Aorta (tissue), 5 donors: ENCODE results near the gene TTBK2. TPM values are rescaled to one million over a fixed set of nuclear protein-coding genes. Genes with fewer than 3 reads are reported as not detected.
"Not testable (repeated sequence)": the region's sequence is repeated elsewhere in the genome, so short reads cannot be mapped to it uniquely, and the experiment has no call there.

Experiments used
- ATAC-seq: fragments of 200-7000 bp; cut with Tn5 transposase; one replicate; pipeline ENCODE4 v1.9.1; 2022; ENCODE audit warnings: moderate library complexity; ENCODE audit not compliant: low FRiP score
- DNase-seq, 2 donors: peaks; one replicate each; pipeline ENCODE4 v3.0.0-alpha.2; 2020
- H3K27ac ChIP-seq, 2 donors: one replicate each; pipeline ENCODE4 v1.5.1; 2013; ENCODE audit warnings: low read length in 2 of 2, mild to moderate bottlenecking in 2 of 2, moderate library complexity in 2 of 2, control low read depth in 1 of 2, inconsistent platforms in 1 of 2, low read depth in 1 of 2
- H3K27me3 ChIP-seq, 2 donors: one replicate each; pipeline ENCODE4 v1.6.1; 2013; ENCODE audit warnings: control low read depth in 1 of 2, low read length in 1 of 2, mild to moderate bottlenecking in 1 of 2, moderate library complexity in 1 of 2; ENCODE audit not compliant: insufficient read depth in 2 of 2, control insufficient read depth in 1 of 2
- H3K36me3 ChIP-seq, 2 donors: one replicate each; pipeline ENCODE4 v1.6.1; 2013; ENCODE audit warnings: control low read depth in 1 of 2, low read length in 1 of 2, mild to moderate bottlenecking in 1 of 2; ENCODE audit not compliant: insufficient read depth in 2 of 2, control insufficient read depth in 1 of 2
- H3K4me1 ChIP-seq, 2 donors: one replicate each; pipeline ENCODE4 v1.6.1; 2013; ENCODE audit warnings: low read length in 2 of 2, control low read depth in 1 of 2, mild to moderate bottlenecking in 1 of 2, moderate library complexity in 1 of 2; ENCODE audit not compliant: insufficient read depth in 2 of 2, control insufficient read depth in 1 of 2
- H3K4me3 ChIP-seq, 2 donors: one replicate each; pipeline ENCODE4 v1.5.1; 2013; ENCODE audit warnings: low read length in 2 of 2, control low read depth in 1 of 2, mild to moderate bottlenecking in 1 of 2
- H3K9me3 ChIP-seq: one replicate; pipeline ENCODE4 v1.6.1; 2013; ENCODE audit warnings: mild to moderate bottlenecking, low read length; ENCODE audit not compliant: control insufficient read depth
- WGBS, 2 donors: extraction: QIAGEN DNeasy Blood & Tissue Kit; methylation state at CpG; one replicate each; pipeline ENCODE4 v1.1.7; 2013; 5-methylcytosine and 5-hydroxymethylcytosine counted together
- intact Hi-C, 2 donors: fragments of 100-400 bp; cut with DNase I; formaldehyde crosslinking; loops; one replicate each; pipeline versions ENCODE4 v1.14.2 to v1.15.0; 2022
- polyA plus RNA-seq, 2 donors: library from polyadenylated mRNA; stranded (reverse); fragments of 200-250 nt; gene quantifications; one replicate each; pipeline ENCODE4 v1.2.3, GENCODE V29; 2013
- total RNA-seq, 2 donors: library from RNA; stranded (reverse); fragmentation: NEBNext Ultra II Directional; extraction: Animal tissue kit (Norgen Biotek cat#: 25700); gene quantifications; one replicate each; pipeline ENCODE4 v1.2.1, GENCODE V29; 2021
- donor health status: healthy with polysubstance abuse.
- donor health status: Bipolar disorder and iron deficiency.
- donor health status: DM: no; HTN: no; CAD: no.
- donor health status: DM: no; HTN: no; CAD: no.
- donor health status: DM: yes; HTN: yes; CAD: no.

TTBK2 gene
- total and polyA plus RNA-seq, 4 donors, result 7.2 to 37.6 (median 22.8) TPM

DNA sequence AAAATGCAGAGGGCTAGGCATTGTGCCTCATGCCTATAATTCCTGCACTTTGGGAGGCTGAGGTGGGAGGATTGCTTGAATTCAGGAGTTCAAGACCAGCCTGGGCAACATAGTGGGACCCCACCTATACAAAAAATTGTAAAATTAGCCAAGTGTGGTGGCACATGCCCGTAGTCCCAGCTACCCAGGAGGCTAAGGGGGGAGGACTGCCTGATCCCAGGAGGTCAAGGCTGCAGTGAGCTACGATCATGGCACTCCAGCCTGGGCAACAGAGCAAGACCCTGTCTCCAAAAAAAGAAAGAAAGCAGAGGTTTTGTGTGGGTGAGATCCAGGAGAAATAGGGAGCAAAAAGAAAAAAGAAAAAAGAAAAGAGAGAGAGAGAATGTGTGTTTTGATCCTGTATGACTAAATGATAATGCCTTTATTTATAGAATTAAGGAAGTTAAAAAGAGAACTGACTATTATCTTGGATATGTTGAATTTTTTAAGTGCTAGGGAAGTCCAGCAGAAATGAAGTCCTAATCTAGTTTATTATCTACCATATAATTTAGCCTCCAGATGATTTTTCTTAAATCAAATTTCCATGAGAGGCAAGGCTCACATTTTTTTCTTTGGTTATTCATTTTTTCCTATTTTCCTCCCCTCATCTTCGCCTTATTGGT, 4.8 kb downstream of the TTBK2 start:
- Histone ChIP-seq H3K9me3 (no peaks in the 10 kb centered on the region), H3K27ac (no peak overlapping the region), H3K4me3 (no peak overlapping the region), H3K4me1 (peaks cover 0 to 4% of the 10 kb centered on the region in 2 donors), H3K27me3 (no peaks in the 10 kb centered on the region), H3K36me3 (no peaks in the 10 kb centered on the region)
- intact Hi-C loops, result no loop called here
- DNase-seq (no peak), ATAC-seq (no peak)
- 85% methylated on average over 3 of the region's 3 CpGs for WGBS, 2 donors

DNA sequence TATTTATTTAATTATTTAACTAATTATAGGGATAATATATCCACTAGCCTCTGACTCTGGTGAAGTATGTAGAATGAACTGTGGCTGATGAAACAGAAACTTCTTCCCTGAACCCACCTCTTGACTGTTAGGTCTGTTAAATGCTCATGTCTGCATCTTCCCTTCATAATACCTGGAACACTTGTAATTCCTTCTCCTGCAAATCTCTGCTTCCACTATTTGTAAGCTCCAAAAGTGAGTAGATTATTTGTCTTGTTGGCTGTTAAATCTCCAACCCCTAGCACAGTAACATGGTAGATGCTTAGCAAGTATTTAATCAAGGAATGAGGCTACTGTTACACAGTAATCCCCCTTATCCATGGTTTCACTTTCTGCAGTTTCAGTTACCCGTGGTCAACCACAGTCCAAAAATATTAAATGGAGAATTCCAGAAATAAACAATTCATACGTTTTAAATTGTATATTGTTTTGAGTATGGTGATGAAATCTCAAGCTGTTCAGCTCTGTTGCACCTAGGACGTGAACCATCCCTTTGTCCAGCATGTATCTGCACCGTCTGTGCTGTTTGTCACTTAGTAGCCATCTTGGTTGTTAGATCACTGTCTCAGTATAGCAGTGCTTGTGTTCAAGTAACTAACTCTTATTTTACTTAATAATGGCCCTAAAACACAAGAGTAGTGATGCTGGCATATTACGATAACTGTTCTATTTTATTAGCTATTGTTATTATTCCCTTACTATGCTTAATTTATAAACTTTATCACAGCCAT, 5.7 kb downstream of the TTBK2 start:
- WGBS, 2 donors, result 76 to 79% methylated on average over 5 of the region's 5 CpGs
- intact Hi-C loops, result no loop called here
- Histone ChIP-seq H3K27me3 (no peaks in the 10 kb centered on the region), H3K4me1 (peaks cover 0 to 4% of the 10 kb centered on the region in 2 donors), H3K36me3 (no peaks in the 10 kb centered on the region), H3K9me3 (no peaks in the 10 kb centered on the region), H3K4me3 (no peak overlapping the region), H3K27ac (no peak overlapping the region)
- ATAC-seq, result no peak
- no peak for DNase-seq

DNA sequence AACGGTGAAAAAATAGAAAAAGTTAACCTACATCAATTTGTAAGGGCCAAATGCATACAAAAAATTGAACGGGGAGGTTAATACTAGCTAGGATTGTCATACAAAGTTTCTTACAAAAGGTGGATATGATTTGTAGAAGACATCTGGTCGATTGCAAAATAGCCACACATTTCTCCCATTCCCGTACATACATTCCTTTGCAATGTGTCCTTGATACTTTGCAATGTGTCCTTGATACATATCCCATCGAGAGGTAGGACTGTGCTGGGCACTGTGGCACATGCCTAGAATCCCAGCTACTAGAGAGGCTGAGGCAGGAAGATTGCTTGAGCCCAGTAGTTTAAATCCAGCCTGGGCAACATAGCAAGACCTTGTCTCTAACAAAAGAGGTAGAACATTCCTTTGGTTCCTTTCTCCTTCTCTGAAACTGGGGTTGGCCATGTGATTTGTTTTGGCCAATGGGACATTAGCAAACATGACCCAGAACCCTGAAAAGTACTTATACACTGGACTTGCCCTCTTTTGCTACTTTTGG, 9.5 kb downstream of the TTBK2 start:
- no peaks in the 10 kb centered on the region for H3K9me3 ChIP-seq
- WGBS, 2 donors, result 90 to 95% methylated on average over 5 of the region's 5 CpGs
- H3K4me3 ChIP-seq, result no peak overlapping the region
- H3K27me3 ChIP-seq, result no peaks in the 10 kb centered on the region
- intact Hi-C loops, result no loop called here
- H3K4me1 ChIP-seq, result no peaks in the 10 kb centered on the region
- no peak overlapping the region for H3K27ac ChIP-seq
- H3K36me3 ChIP-seq, result no peaks in the 10 kb centered on the region
- ATAC-seq (no peak), DNase-seq (no peak)

DNA sequence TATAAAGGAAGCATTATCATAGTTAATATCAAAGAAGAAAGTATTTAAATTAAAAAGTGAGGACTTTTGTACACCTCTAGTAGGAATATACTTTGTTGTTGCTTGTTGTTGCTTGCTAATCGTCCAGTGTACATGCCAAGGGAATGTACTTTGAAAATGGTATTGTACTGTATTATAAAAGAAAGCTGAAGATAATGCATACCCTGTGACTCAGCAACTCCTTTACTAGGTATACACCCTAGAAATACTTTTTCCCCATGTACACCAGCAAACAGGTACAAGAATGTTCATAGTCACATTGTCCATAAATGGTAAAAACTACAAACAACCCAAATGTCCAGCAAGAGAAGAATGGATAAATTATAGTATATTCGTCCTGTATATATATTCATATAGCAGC, 12.0 kb downstream of the TTBK2 start:
- H3K4me1 ChIP-seq, result no peaks in the 10 kb centered on the region
- no peaks in the 10 kb centered on the region for H3K27me3 ChIP-seq
- intact Hi-C loops, result no loop called here
- 50 to 58% methylated on average over 2 of the region's 2 CpGs for WGBS, 2 donors
- H3K36me3 ChIP-seq, result no peaks in the 10 kb centered on the region
- DNase-seq, result no peak
- no peak for ATAC-seq
- H3K4me3 ChIP-seq, result no peak overlapping the region
- H3K9me3 ChIP-seq, result no peaks in the 10 kb centered on the region
- H3K27ac ChIP-seq, result no peak overlapping the region

DNA sequence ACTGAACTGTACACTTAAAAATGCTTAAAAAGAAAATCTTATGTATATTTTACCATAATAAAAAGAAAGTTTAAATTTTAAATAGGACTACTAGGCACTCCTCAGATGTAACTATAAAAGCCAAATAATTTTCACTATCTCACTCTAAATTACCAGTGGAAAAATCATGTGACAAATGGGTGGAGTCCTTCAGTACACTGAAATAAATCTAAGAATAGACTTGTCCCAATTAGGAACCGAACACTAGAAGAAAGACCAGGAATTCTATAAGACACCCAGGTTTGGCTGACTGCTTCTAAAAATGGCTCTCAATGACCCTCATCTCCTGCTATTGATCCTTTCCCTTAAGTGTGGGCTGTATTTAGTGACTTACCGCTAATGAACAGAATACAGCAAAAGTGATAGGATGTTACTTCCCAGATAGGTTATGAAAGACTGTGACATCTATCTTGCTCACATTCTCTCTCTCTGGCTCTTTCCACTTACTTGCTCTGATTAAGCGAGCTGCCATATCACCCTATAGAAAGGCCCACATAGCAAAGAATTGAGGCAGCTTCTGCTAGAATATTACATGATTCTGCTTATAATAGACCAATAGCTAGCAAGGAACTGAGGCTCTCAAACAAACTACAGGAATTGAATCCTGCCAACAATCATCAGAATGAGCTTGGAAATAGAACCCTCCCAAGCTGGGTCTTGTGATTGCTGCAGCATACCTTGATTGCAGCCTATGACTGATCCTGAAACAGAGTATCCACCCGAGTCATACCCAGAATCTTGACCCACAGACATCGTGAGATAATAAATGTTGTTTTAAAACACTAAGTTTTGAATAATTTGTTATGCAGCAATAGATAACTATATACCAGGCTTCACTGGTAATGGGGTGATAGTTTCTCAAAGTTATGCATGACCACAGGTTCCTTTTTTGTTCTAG, 16.9 kb downstream of the TTBK2 start:
- intact Hi-C loops, result no loop called here
- DNase-seq, result no peak
- Histone ChIP-seq H3K27me3 (no peaks in the 10 kb centered on the region), H3K9me3 (no peaks in the 10 kb centered on the region), H3K4me1 (no peaks in the 10 kb centered on the region), H3K4me3 (no peak overlapping the region), H3K36me3 (no peaks in the 10 kb centered on the region), H3K27ac (no peak overlapping the region)
- 72 to 77% methylated on average over 5 of the region's 5 CpGs for WGBS, 2 donors
- ATAC-seq, result peak; percentile 26

GRCh38 chr15:42893911-42894310, 26.7 kb downstream of the TTBK2 start:
- H3K9me3 ChIP-seq, intact Hi-C loops: not testable (repeated sequence)
- WGBS, 2 donors, result 94 to 100% methylated on average over 1 of the region's 1 CpG

DNA sequence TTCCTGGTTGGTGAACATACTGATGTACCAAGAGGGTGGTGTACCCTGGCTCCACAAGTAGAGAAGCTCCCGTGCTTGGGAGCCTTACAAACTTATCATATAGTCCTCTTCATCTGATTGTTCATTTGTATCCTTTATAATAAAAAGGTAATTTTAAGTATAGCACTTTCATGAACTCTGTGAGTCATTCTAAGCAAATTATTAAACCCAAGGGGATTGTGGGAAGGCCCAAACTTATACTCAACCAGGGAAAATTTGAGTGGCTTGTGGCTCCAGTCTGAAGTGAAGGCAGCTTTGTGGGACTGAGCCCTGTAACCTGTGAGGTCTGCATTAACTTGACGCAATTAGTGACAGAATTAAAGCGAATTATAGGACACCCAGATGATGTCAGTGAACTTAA, 29.0 kb downstream of the TTBK2 start:
- no peak for DNase-seq
- Histone ChIP-seq H3K27me3 (no peaks in the 10 kb centered on the region), H3K36me3 (no peaks in the 10 kb centered on the region), H3K9me3 (peaks cover 1% of the 10 kb centered on the region), H3K4me3 (no peak overlapping the region), H3K4me1 (peaks cover 4% of the 10 kb centered on the region in 2 donors), H3K27ac (no peak overlapping the region)
- ATAC-seq, result no peak
- intact Hi-C loops, result no loop called here
- WGBS, 2 donors, result 83 to 84% methylated on average over 3 of the region's 3 CpGs

More at GRCh38 chr15:42893911-42894310, 26.7 kb downstream of the TTBK2 start:
- H3K27ac ChIP-seq, ATAC-seq, DNase-seq, H3K4me1 ChIP-seq, H3K27me3 ChIP-seq, H3K4me3 ChIP-seq, H3K36me3 ChIP-seq: not testable (repeated sequence)

- ATAC-seq, result no peak
- no peak overlapping the region for H3K4me3 ChIP-seq
- H3K27me3 ChIP-seq, result no peaks in the 10 kb centered on the region
- peaks cover 1% of the 10 kb centered on the region for H3K9me3 ChIP-seq
- intact Hi-C loops, result no loop called here
- no peaks in the 10 kb centered on the region for H3K36me3 ChIP-seq
- H3K4me1 ChIP-seq, result peaks cover 4% of the 10 kb centered on the region in 2 donors
- no peak overlapping the region for H3K27ac ChIP-seq
- 45 to 49% methylated on average over 2 of the region's 2 CpGs for WGBS, 2 donors
- DNase-seq, result no peak
Observed at GRCh38 chr15:42890161-42890913, 30.2 kb downstream of the TTBK2 start.
